Astrocyte (in vitro differentiated cells and primary cell): ENCODE data around the gene MSL1.

Experiments used
- CTCF ChIP-seq: IDR thresholded peaks from 2 replicates; pipeline ENCODE4 v1.5.1; 2011; ENCODE audit warnings: low read depth, mild to moderate bottlenecking, inconsistent platforms, low read length, moderate library complexity; ENCODE audit not compliant: insufficient read depth
- EZH2 ChIP-seq: IDR thresholded peaks from 2 replicates; pipeline ENCODE4 v1.6.1; 2012; ENCODE audit warnings: mild to moderate bottlenecking, low read length, inconsistent platforms; ENCODE audit not compliant: insufficient read depth

GRCh38 chr17:40113907-40114245, 7.9 kb upstream of the MSL1 start:
- TF ChIP-seq CTCF (no peak), EZH2 (no peak)
